H1 (cell line): ENCODE data around the gene CUX1. TPM values are rescaled to one million over a fixed set of nuclear protein-coding genes. Genes with fewer than 3 reads are reported as not detected.

Experiments used
- CTCF ChIA-PET: fragments of 300-600 bp; sonication (Branson Sonifier 250); formaldehyde crosslinking; loops from one replicate; lab custom pipeline; 2021; ENCODE audit not compliant: partially characterized antibody; lab: Charles Lee
- POLR2A ChIA-PET: fragments of 300-600 bp; sonication (Branson Sonifier 250); formaldehyde crosslinking; loops from one replicate; lab custom pipeline; 2021; ENCODE audit warnings: inconsistent platforms; ENCODE audit not compliant: partially characterized antibody; lab: Charles Lee
- DNase-seq, 2 experiments: peaks; one replicate each; pipeline versions ENCODE4 v3.0.0 to v3.0.0-alpha.2; 2010 to 2022; ENCODE audit warnings: low spot score in 2 of 2, low read depth in 1 of 2, mixed read lengths in 1 of 2
- FAIRE-seq: peaks from 2 replicates; lab custom pipeline; 2011; peaks lifted over from hg19 to GRCh38; lab: Jason Lieb, UNC
- H2AFZ ChIP-seq: 2 replicates; pipeline ENCODE4 v1.8.1; 2012; ENCODE audit warnings: low read length, inconsistent platforms
- H2AK5ac ChIP-seq: 2 replicates; pipeline ENCODE4 v1.6.1; 2013; ENCODE audit warnings: low read depth, low read length
- H2BK120ac ChIP-seq: replicated peaks from 2 replicates; pipeline ENCODE3; 2013; ENCODE audit warnings: low read depth, low read length, inconsistent platforms
- H2BK12ac ChIP-seq: 2 replicates; pipeline ENCODE4 v1.6.1; 2013; ENCODE audit warnings: low read depth, low read length
- H2BK15ac ChIP-seq: 2 replicates; pipeline ENCODE4 v1.6.1; 2013; ENCODE audit warnings: low read length
- H2BK20ac ChIP-seq: 2 replicates; pipeline ENCODE4 v1.6.1; 2013; ENCODE audit warnings: low read length
- H2BK5ac ChIP-seq: 2 replicates; pipeline ENCODE4 v1.6.1; 2013; ENCODE audit warnings: low read depth, low read length
- H3K14ac ChIP-seq: 2 replicates; pipeline ENCODE4 v1.6.1; 2013; ENCODE audit warnings: inconsistent platforms; ENCODE audit not compliant: insufficient read length
- H3K18ac ChIP-seq: 2 replicates; pipeline ENCODE4 v1.6.1; 2013; ENCODE audit warnings: low read length; ENCODE audit errors: extremely low read depth
- H3K23ac ChIP-seq: 2 replicates; pipeline ENCODE4 v1.6.1; 2013; ENCODE audit warnings: inconsistent platforms; ENCODE audit not compliant: insufficient read length
- H3K23me2 ChIP-seq: 2 replicates; pipeline ENCODE4 v1.6.1; 2013; ENCODE audit warnings: low read depth, low read length
- H3K27ac ChIP-seq: 2 replicates; pipeline ENCODE4 v1.6.1; 2011; ENCODE audit warnings: low read depth, low read length, inconsistent platforms
- H3K27me3 ChIP-seq, 4 experiments: replicated peaks in 1 of 4; 1 replicate in 1 of 4; 2 replicates in 3 of 4; pipeline versions ENCODE4 v1.6.1 to v1.8.1; 2011 to 2013; ENCODE audit warnings: low read length in 3 of 4, mild to moderate bottlenecking in 3 of 4, inconsistent platforms in 2 of 4, mixed read lengths in 2 of 4, moderate library complexity in 1 of 4; ENCODE audit not compliant: control insufficient read depth in 3 of 4, insufficient read depth in 3 of 4; ENCODE audit errors: extremely low read depth in 1 of 4
- H3K36me3 ChIP-seq, 4 experiments: 2 replicates each; pipeline versions ENCODE4 v1.6.1 to v1.8.1; 2011 to 2013; ENCODE audit warnings: mild to moderate bottlenecking in 4 of 4, low read length in 3 of 4, moderate library complexity in 2 of 4, control low read depth in 1 of 4, inconsistent platforms in 1 of 4; ENCODE audit not compliant: insufficient read depth in 4 of 4, control insufficient read depth in 2 of 4
- H3K4ac ChIP-seq: replicated peaks from 2 replicates; pipeline ENCODE3; 2013; ENCODE audit warnings: low read length, low read depth, mixed read lengths, inconsistent platforms; ENCODE audit not compliant: insufficient read length
- H3K4me1 ChIP-seq, 4 experiments: replicated peaks in 1 of 4; 1 replicate in 1 of 4; 2 replicates in 3 of 4; pipeline versions ENCODE4 v1.6.1 to v1.8.1; 2011 to 2013; ENCODE audit warnings: low read length in 3 of 4, inconsistent platforms in 2 of 4, mixed read lengths in 1 of 4; ENCODE audit not compliant: insufficient read depth in 4 of 4, control insufficient read depth in 3 of 4
- H3K4me2 ChIP-seq, 2 experiments: 2 replicates each; pipeline versions ENCODE4 v1.6.1 to v1.8.1; 2011 to 2013; ENCODE audit warnings: low read depth in 2 of 2, low read length in 2 of 2, control low read depth in 1 of 2, inconsistent platforms in 1 of 2, mild to moderate bottlenecking in 1 of 2; ENCODE audit not compliant: insufficient read depth in 1 of 2
- H3K4me3 ChIP-seq, 4 experiments: fragments of 200-600, 300-600 bp in 1 of 4; sonication (generic), shearing (Covaris generic), sonication (Bioruptor Twin) in 1 of 4; 2 replicates each; pipeline versions ENCODE4 v1.5.1 to v1.8.1; 2011 to 2016; ENCODE audit warnings: low read length in 4 of 4, low read depth in 3 of 4, control low read depth in 2 of 4, inconsistent platforms in 2 of 4, mild to moderate bottlenecking in 2 of 4, mixed read lengths in 1 of 4, moderate library complexity in 1 of 4; ENCODE audit not compliant: insufficient read depth in 2 of 4; ENCODE audit errors: extremely low read depth in 1 of 4
- H3K56ac ChIP-seq: replicated peaks from 2 replicates; pipeline ENCODE3; 2013; ENCODE audit warnings: low read depth, mild to moderate bottlenecking, mixed read lengths, low read length, inconsistent platforms; ENCODE audit not compliant: insufficient read length
- H3K79me1 ChIP-seq: 2 replicates; pipeline ENCODE4 v1.6.1; 2013; ENCODE audit warnings: low read depth, low read length, control low read depth
- H3K79me2 ChIP-seq, 2 experiments: 2 replicates each; pipeline versions ENCODE4 v1.6.1 to v1.8.1; 2012 to 2013; ENCODE audit warnings: low read length in 2 of 2, mild to moderate bottlenecking in 2 of 2, inconsistent platforms in 1 of 2; ENCODE audit not compliant: insufficient read depth in 2 of 2, control insufficient read depth in 1 of 2
- H3K9ac ChIP-seq, 4 experiments: replicated peaks in 1 of 4; 1 replicate in 1 of 4; 2 replicates in 3 of 4; pipeline versions ENCODE4 v1.6.1 to v1.8.1; 2011 to 2013; ENCODE audit warnings: low read depth in 3 of 4, low read length in 3 of 4, control low read depth in 2 of 4, mild to moderate bottlenecking in 2 of 4, moderate library complexity in 2 of 4, inconsistent platforms in 1 of 4; ENCODE audit errors: extremely low read depth in 1 of 4
- H3K9me3 ChIP-seq, 2 experiments: 2 replicates each; pipeline versions ENCODE4 v1.6.1 to v1.8.1; 2012 to 2013; ENCODE audit warnings: mild to moderate bottlenecking in 2 of 2, moderate library complexity in 2 of 2, control low read depth in 1 of 2, inconsistent platforms in 1 of 2, low read depth in 1 of 2, low read length in 1 of 2, mixed read lengths in 1 of 2; ENCODE audit not compliant: insufficient read depth in 2 of 2
- H4K20me1 ChIP-seq, 2 experiments: replicated peaks in 1 of 2; 2 replicates each; pipeline versions ENCODE3 to v1.8.1; 2011 to 2013; ENCODE audit warnings: inconsistent platforms in 2 of 2, low read length in 2 of 2, mild to moderate bottlenecking in 1 of 2; ENCODE audit not compliant: insufficient read depth in 2 of 2, control insufficient read depth in 1 of 2
- H4K5ac ChIP-seq: 2 replicates; pipeline ENCODE4 v1.6.1; 2013; ENCODE audit warnings: low read length, low read depth, mixed read lengths, inconsistent platforms; ENCODE audit not compliant: insufficient read length
- H4K8ac ChIP-seq: 2 replicates; pipeline ENCODE4 v1.8.0; 2013; ENCODE audit warnings: mild to moderate bottlenecking, moderate library complexity, low read length, inconsistent platforms; ENCODE audit not compliant: insufficient read depth; ENCODE audit errors: extremely low read depth
- H4K91ac ChIP-seq: replicated peaks from 2 replicates; pipeline ENCODE3; 2013; ENCODE audit warnings: low read length, mixed read lengths, inconsistent platforms; ENCODE audit not compliant: insufficient read length
- EGR1 ChIP-seq: IDR thresholded peaks from 2 replicates; pipeline ENCODE4 v1.6.1; 2011; ENCODE audit warnings: low read depth, low read length, borderline replicate concordance
- EZH2 ChIP-seq: fragments of 200-600 bp; sonication (generic); IDR thresholded peaks from 2 replicates; pipeline ENCODE4 v1.7.1; 2012; ENCODE audit warnings: low read depth, mild to moderate bottlenecking, moderate library complexity, low read length, inconsistent platforms; ENCODE audit not compliant: severe bottlenecking
- JUN ChIP-seq: IDR thresholded peaks from 2 replicates; pipeline ENCODE4 v1.6.1; 2011; ENCODE audit warnings: low read depth, mild to moderate bottlenecking, improper control_type of control experiment, low read length
- MAFK ChIP-seq: IDR thresholded peaks from 2 replicates; pipeline ENCODE4 v1.6.1; 2012; ENCODE audit warnings: low read depth, mild to moderate bottlenecking, improper control_type of control experiment, low read length
- POLR2A ChIP-seq, 2 experiments: IDR thresholded peaks; 1 replicate in 1 of 2; 2 replicates in 1 of 2; pipeline ENCODE4 v1.6.1; 2011; ENCODE audit warnings: low read depth in 2 of 2, low read length in 2 of 2, mild to moderate bottlenecking in 2 of 2; ENCODE audit errors: control extremely low read depth in 1 of 2
- SIRT6 ChIP-seq: IDR thresholded peaks from one replicate; pipeline ENCODE4 v1.7.1; 2012; ENCODE audit warnings: low read length, inconsistent platforms
- SP4 ChIP-seq: IDR thresholded peaks from 2 replicates; pipeline ENCODE4 v1.6.1; 2012; ENCODE audit warnings: low read length, inconsistent platforms
- SRF ChIP-seq: IDR thresholded peaks from 2 replicates; pipeline ENCODE4 v1.6.1; 2011; ENCODE audit warnings: mild to moderate bottlenecking, low read depth, low read length, moderate library complexity
- WGBS, 2 experiments: shearing (Covaris generic) in 1 of 2; methylation state at CpG; one replicate each; pipeline versions ENCODE4 v1.1.6 to v1.1.7; 2013 to 2015; ENCODE audit warnings: low lambda C conversion rate in 2 of 2, mixed read lengths in 2 of 2, inconsistent platforms in 1 of 2, low coverage in 1 of 2, missing lambda C conversion rate in 1 of 2; ENCODE audit not compliant: insufficient replicate concordance in 2 of 2, insufficient coverage in 1 of 2, insufficient read length in 1 of 2; ENCODE audit errors: extremely low coverage in 1 of 2, missing lambda C conversion rate in 1 of 2; 5-methylcytosine and 5-hydroxymethylcytosine counted together
- polyA plus RNA-seq, 7 experiments: library from polyadenylated mRNA; depleted of rRNA in 3 of 7; stranded (reverse) in 5 of 7; unstranded in 2 of 7; fragments of >200 nt in 5 of 7; fragments of 200-250 nt in 2 of 7; gene quantifications; 1 replicate in 5 of 7; 2 replicates in 1 of 7; 4 replicates in 1 of 7; pipeline versions ENCODE4 v1.2.1 to v1.2.3, GENCODE V29; 2011 to 2013; ENCODE audit warnings: missing spikeins in 2 of 7, mixed read lengths in 2 of 7
- total RNA-seq: library from RNA; stranded (reverse); fragmentation: NEBNext Ultra II Directional; extraction: Animal tissue kit (Norgen Biotek cat#: 25700); gene quantifications from 2 replicates; pipeline ENCODE4 v1.2.1, GENCODE V29; 2021
- TF ChIP-seq, protein P1 (sequence below): IDR thresholded peaks from 2 replicates; pipeline ENCODE4 v1.6.1; 2012; ENCODE audit warnings: inconsistent platforms

CUX1 gene
- total and polyA plus RNA-seq, 2 of the 8 experiments (the other 6 are each of a cell fraction or from before 2014, with no cell fraction given): 21.6 to 65.9 TPM

DNA sequence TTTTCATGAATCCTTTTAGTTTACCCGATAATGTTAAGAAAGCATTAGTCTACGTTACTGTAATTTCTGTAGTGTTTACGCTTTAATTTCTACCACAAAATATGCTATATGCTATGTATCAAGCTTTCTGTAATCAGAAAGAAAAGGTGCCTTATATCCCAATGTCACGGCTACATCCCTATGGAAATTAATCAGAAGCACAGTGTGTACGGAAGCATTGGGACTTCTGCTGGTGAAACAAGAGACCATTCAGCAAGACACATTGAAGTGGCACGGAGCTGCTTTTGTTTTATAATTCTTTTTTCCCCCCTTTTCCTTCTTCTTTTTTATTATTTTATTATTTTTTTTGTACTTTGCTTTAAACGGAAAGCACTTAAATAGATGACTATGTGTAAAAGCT, 438.1 kb downstream of the CUX1 start:
- Histone ChIP-seq H4K91ac (no peak overlapping the region), H3K4me1 (peaks cover 0 to 5% (median 0%) of the 10 kb centered on the region in 4 experiments; a peak in 3 of 7 replicates), H3K18ac (no peak overlapping the region), H3K14ac (no peak overlapping the region), H3K56ac (no peak overlapping the region), H2BK5ac (no peak overlapping the region), H2AFZ (no peak overlapping the region), H3K27ac (no peak overlapping the region), H3K4me2 (no peak overlapping the region), H3K4me3 (no peak overlapping the region), H2BK12ac (no peak overlapping the region), H2BK15ac (no peak overlapping the region), H3K9me3 (no peaks in the 10 kb centered on the region), H4K20me1 (no peaks in the 10 kb centered on the region), H3K23me2 (no peaks in the 10 kb centered on the region), H3K23ac (no peak overlapping the region), H2AK5ac (no peak overlapping the region), H3K79me2 (no peaks in the 10 kb centered on the region), H4K5ac (no peak overlapping the region), H3K79me1 (no peaks in the 10 kb centered on the region), H3K36me3 (no peaks in the 10 kb centered on the region), H3K27me3 (no peaks in the 10 kb centered on the region), H3K9ac (no peak overlapping the region), H2BK120ac (no peak overlapping the region), H4K8ac (no peak overlapping the region), H3K4ac (no peak overlapping the region), H2BK20ac (no peak overlapping the region)
- ChIA-PET CTCF (interaction anchor here (0.6 kb wide), 1 partner anchor 88 kb away, joined by 3 read pairs; no protein-coding TSS in a partner anchor), POLR2A (no interaction called here)
- FAIRE-seq (no peak), DNase-seq (no peak)
- TF ChIP-seq JUN (no peak), SIRT6 (no peak), SRF (no peak), EZH2 (no peak), POLR2A (IDR thresholded peaks at IDR 0.05; ENCODE audit: control extremely low read depth in 1 of 2, low read depth in 2 of 2, low read length in 2 of 2) (no peak), SP4 (no peak), EGR1 (no peak), MAFK (no peak)
- TF ChIP-seq, protein P1, sequence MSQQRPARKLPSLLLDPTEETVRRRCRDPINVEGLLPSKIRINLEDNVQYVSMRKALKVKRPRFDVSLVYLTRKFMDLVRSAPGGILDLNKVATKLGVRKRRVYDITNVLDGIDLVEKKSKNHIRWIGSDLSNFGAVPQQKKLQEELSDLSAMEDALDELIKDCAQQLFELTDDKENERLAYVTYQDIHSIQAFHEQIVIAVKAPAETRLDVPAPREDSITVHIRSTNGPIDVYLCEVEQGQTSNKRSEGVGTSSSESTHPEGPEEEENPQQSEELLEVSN: no peak
- WGBS, 2 experiments: 90% methylated on average over 7 of the region's 7 CpGs; no CpG with 5 or more reads in 1 of the 2 experiments
